Fibroblast of lung (primary cell): Measurements from ENCODE around the gene CFD.

Source experiments
- EZH2 ChIP-seq: IDR thresholded peaks from 2 replicates; pipeline ENCODE4 v1.5.1; 2012; ENCODE audit warnings: low read length, control low read depth, mild to moderate bottlenecking; ENCODE audit errors: missing control alignments
- TF ChIP-seq, protein P1 (sequence below), 2 donors: IDR thresholded peaks in 1 of 2; conservative IDR thresholded peaks in 1 of 2; 1 replicate in 1 of 2; 2 replicates in 1 of 2; pipeline ENCODE4 v1.5.1; 2011 to 2012; ENCODE audit warnings: low read length in 2 of 2, control low read depth in 1 of 2, inconsistent platforms in 1 of 2, low read depth in 1 of 2, mild to moderate bottlenecking in 1 of 2

GRCh38 chr19:885536-886224 lies 26.2 kb downstream of the CFD start:
- TF ChIP-seq, protein P1, sequence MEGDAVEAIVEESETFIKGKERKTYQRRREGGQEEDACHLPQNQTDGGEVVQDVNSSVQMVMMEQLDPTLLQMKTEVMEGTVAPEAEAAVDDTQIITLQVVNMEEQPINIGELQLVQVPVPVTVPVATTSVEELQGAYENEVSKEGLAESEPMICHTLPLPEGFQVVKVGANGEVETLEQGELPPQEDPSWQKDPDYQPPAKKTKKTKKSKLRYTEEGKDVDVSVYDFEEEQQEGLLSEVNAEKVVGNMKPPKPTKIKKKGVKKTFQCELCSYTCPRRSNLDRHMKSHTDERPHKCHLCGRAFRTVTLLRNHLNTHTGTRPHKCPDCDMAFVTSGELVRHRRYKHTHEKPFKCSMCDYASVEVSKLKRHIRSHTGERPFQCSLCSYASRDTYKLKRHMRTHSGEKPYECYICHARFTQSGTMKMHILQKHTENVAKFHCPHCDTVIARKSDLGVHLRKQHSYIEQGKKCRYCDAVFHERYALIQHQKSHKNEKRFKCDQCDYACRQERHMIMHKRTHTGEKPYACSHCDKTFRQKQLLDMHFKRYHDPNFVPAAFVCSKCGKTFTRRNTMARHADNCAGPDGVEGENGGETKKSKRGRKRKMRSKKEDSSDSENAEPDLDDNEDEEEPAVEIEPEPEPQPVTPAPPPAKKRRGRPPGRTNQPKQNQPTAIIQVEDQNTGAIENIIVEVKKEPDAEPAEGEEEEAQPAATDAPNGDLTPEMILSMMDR (conservative IDR thresholded peaks at IDR 0.05 in 1 of 2, IDR thresholded peaks at IDR 0.05 in 1 of 2; ENCODE audit: low read depth in 1 of 2, low read length in 2 of 2): no peak
- no peak for TF ChIP-seq EZH2
